ENCODE results near the gene ZNF212.

DNA sequence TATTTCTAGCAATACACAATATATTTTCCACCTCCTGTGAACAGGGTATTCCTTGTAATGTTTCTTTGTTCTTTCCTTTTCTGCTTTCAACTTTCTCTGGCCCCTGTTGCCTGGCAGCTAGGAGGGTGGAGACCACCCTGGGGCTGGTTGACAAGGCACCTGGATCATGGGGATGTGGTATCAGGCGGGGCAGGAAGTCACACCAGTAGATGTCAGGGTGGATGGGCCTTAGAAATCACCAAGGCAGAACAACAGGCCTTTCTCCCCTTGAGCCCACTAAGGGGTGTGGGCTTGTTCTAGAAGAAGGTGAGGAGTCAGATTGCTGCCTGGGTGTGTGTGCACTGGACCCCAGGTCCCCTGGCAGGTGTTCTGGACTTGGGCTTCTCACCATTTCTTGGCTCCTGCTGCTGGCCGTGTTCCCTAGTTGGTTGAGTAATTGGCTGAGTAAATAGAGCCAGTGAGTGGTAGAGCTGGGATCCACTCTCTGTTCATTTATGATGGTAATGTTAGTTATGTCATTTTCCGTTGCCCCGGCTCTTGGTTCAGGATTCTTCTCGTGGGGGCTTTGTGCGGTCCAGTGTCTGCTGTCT is 47.5 kb downstream of the ZNF212 start:
- TF ChIP-seq, protein P1, sequence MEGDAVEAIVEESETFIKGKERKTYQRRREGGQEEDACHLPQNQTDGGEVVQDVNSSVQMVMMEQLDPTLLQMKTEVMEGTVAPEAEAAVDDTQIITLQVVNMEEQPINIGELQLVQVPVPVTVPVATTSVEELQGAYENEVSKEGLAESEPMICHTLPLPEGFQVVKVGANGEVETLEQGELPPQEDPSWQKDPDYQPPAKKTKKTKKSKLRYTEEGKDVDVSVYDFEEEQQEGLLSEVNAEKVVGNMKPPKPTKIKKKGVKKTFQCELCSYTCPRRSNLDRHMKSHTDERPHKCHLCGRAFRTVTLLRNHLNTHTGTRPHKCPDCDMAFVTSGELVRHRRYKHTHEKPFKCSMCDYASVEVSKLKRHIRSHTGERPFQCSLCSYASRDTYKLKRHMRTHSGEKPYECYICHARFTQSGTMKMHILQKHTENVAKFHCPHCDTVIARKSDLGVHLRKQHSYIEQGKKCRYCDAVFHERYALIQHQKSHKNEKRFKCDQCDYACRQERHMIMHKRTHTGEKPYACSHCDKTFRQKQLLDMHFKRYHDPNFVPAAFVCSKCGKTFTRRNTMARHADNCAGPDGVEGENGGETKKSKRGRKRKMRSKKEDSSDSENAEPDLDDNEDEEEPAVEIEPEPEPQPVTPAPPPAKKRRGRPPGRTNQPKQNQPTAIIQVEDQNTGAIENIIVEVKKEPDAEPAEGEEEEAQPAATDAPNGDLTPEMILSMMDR (IDR thresholded peaks at IDR 0.05; ENCODE audit: extremely low read depth in 1 of 2, insufficient read depth in 1 of 2, low read depth in 1 of 2, low read length in 2 of 2), result no peak
- no peak for TF ChIP-seq POLR2A (IDR thresholded peaks at IDR 0.05; ENCODE audit: low read depth, low read length)
- TF ChIP-seq POLR2AphosphoS5 (IDR thresholded peaks at IDR 0.05; ENCODE audit: insufficient read depth, low read depth, low read length), result no peak
- TF ChIP-seq MYC (IDR thresholded peaks at IDR 0.05; ENCODE audit: low read depth, low read length), result no peak
- TF ChIP-seq EZH2 (IDR thresholded peaks at IDR 0.05; ENCODE audit: borderline replicate concordance, low read depth, low read length, severe bottlenecking), result no peak
- no peak for TF ChIP-seq FOS (IDR thresholded peaks at IDR 0.05; ENCODE audit: borderline replicate concordance, insufficient read depth, low read length)
- TF ChIP-seq, protein P2, sequence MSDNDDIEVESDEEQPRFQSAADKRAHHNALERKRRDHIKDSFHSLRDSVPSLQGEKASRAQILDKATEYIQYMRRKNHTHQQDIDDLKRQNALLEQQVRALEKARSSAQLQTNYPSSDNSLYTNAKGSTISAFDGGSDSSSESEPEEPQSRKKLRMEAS (IDR thresholded peaks at IDR 0.05; ENCODE audit: insufficient read depth, insufficient read length), result no peak
